ENCODE data around the gene OBSCN.

The OBSCN gene

GRCh38 chr1:228350831-228351781, 143.3 kb downstream of the OBSCN start:
- Histone ChIP-seq H3K27ac (replicated peaks) (no peak overlapping the region), H3K27me3 (ENCODE audit: insufficient read depth, poor library complexity, severe bottlenecking) (no peaks in the 10 kb centered on the region), H3K4me3 (replicated peaks; ENCODE audit: insufficient read depth, low read length) (no peak overlapping the region)
- no peak for DNase-seq (ENCODE audit: low read depth in 1 of 2, low spot score in 1 of 2)
- TF ChIP-seq GABPA (IDR thresholded peaks at IDR 0.05; ENCODE audit: low read depth) (no peak), CTCF (IDR thresholded peaks at IDR 0.05; ENCODE audit: insufficient read depth, low read length) (no peak), REST (IDR thresholded peaks at IDR 0.05; ENCODE audit: insufficient replicate concordance, low read depth) (no peak), SPI1 (IDR thresholded peaks at IDR 0.05; ENCODE audit: borderline replicate concordance, low read depth) (no peak), POLR2AphosphoS5 (IDR thresholded peaks at IDR 0.05; ENCODE audit: low read depth) (no peak)

- TF ChIP-seq CTCF (IDR thresholded peaks at IDR 0.05; ENCODE audit: insufficient read depth, low read length) (no peak), POLR2AphosphoS5 (IDR thresholded peaks at IDR 0.05; ENCODE audit: low read depth) (no peak)
- Histone ChIP-seq H3K27me3 (ENCODE audit: insufficient read depth, poor library complexity, severe bottlenecking) (no peaks in the 10 kb centered on the region), H3K27ac (replicated peaks) (no peak overlapping the region), H3K4me3 (replicated peaks; ENCODE audit: insufficient read depth, low read length) (no peak overlapping the region)
- no peak for DNase-seq (ENCODE audit: low read depth in 1 of 2, low spot score in 1 of 2)
These were observed 144.0 kb downstream of the OBSCN start for GRCh38 chr1:228351850-228352249.

- DNase-seq (ENCODE audit: low read depth in 1 of 2, low spot score in 1 of 2): no peak
- Histone ChIP-seq H3K4me3 (replicated peaks; ENCODE audit: insufficient read depth, low read length) (no peak overlapping the region), H3K27ac (replicated peaks) (no peak overlapping the region), H3K27me3 (ENCODE audit: insufficient read depth, poor library complexity, severe bottlenecking) (no peaks in the 10 kb centered on the region)
- no peak for TF ChIP-seq SPI1 (IDR thresholded peaks at IDR 0.05; ENCODE audit: borderline replicate concordance, low read depth)
- TF ChIP-seq CTCF (IDR thresholded peaks at IDR 0.05; ENCODE audit: insufficient read depth, low read length): no peak
- TF ChIP-seq GABPA (IDR thresholded peaks at IDR 0.05; ENCODE audit: low read depth): no peak
- no peak for TF ChIP-seq POLR2AphosphoS5 (IDR thresholded peaks at IDR 0.05; ENCODE audit: low read depth)
- TF ChIP-seq REST (IDR thresholded peaks at IDR 0.05; ENCODE audit: insufficient replicate concordance, low read depth): no peak
These were observed 145.0 kb downstream of the OBSCN start for GRCh38 chr1:228352677-228353481.

Data from HL-60 (cell line).